Lung (tissue), 16 donors: ENCODE measurements around the gene FAM200B. TPM values are rescaled to one million over a fixed set of nuclear protein-coding genes. Genes with fewer than 3 reads are reported as not detected.

Experiments
- ATAC-seq: fragments of 200-7000 bp; cut with Tn5 transposase; one replicate; pipeline ENCODE4 v1.9.1; 2020; ENCODE audit warnings: moderate number of reproducible peaks; ENCODE audit not compliant: insufficient read depth, low FRiP score
- DNase-seq, 3 donors: peaks; one replicate each; pipeline ENCODE4 v3.0.0-alpha.2; 2013 to 2017
- H3K27ac ChIP-seq, 2 donors: one replicate each; pipeline ENCODE4 v1.5.1; 2013; ENCODE audit warnings: mild to moderate bottlenecking in 2 of 2, moderate library complexity in 2 of 2, control low read depth in 1 of 2, inconsistent platforms in 1 of 2, low read depth in 1 of 2, low read length in 1 of 2
- H3K27me3 ChIP-seq, 3 donors: one replicate each; pipeline ENCODE4 v1.5.1; 2013; ENCODE audit warnings: low read length in 2 of 3; ENCODE audit not compliant: control insufficient read depth in 3 of 3, insufficient read depth in 3 of 3
- H3K36me3 ChIP-seq, 4 donors: one replicate each; pipeline ENCODE4 v1.5.1; 2013; ENCODE audit warnings: low read length in 4 of 4, mild to moderate bottlenecking in 1 of 4, moderate library complexity in 1 of 4; ENCODE audit not compliant: control insufficient read depth in 4 of 4, insufficient read depth in 4 of 4
- H3K4me1 ChIP-seq, 5 donors: one replicate each; pipeline ENCODE4 v1.5.1; 2013; ENCODE audit warnings: low read length in 5 of 5, mild to moderate bottlenecking in 2 of 5, moderate library complexity in 1 of 5; ENCODE audit not compliant: control insufficient read depth in 5 of 5, insufficient read depth in 5 of 5
- H3K4me3 ChIP-seq: one replicate; pipeline ENCODE4 v1.5.1; 2013; ENCODE audit warnings: mild to moderate bottlenecking, control low read depth, moderate library complexity
- H3K9ac ChIP-seq, 2 donors: one replicate each; pipeline ENCODE4 v1.5.1; 2013; ENCODE audit warnings: low read length in 2 of 2, control low read depth in 1 of 2; ENCODE audit not compliant: insufficient read depth in 1 of 2
- H3K9me3 ChIP-seq, 4 donors: one replicate each; pipeline ENCODE4 v1.5.1; 2013; ENCODE audit warnings: low read length in 3 of 4, mild to moderate bottlenecking in 1 of 4, moderate library complexity in 1 of 4; ENCODE audit not compliant: control insufficient read depth in 4 of 4, insufficient read depth in 3 of 4
- CTCF ChIP-seq: IDR thresholded peaks from 2 replicates; pipeline ENCODE4 v1.5.1; 2012; ENCODE audit warnings: mild to moderate bottlenecking; ENCODE audit errors: control extremely low read depth, extremely low read depth
- WGBS, 2 donors: extraction: QIAGEN DNeasy Blood & Tissue Kit; methylation state at CpG; one replicate each; pipeline ENCODE4 v1.1.7; 2013; 5-methylcytosine and 5-hydroxymethylcytosine counted together
- long read RNA-seq, 5 donors: transcript quantifications; one replicate each; lab custom pipeline, GENCODE V29; 2026
- polyA plus RNA-seq, 2 donors: library from polyadenylated mRNA; stranded (reverse); fragments of 200-250 nt; gene quantifications; one replicate each; pipeline ENCODE4 v1.2.1, GENCODE V29; 2013
- total RNA-seq, 2 donors: library from RNA; depleted of rRNA in 1 of 2; stranded (reverse); fragments of >200 nt in 1 of 2; gene quantifications; one replicate each; pipeline ENCODE4 v1.2.1, GENCODE V29; 2014 to 2021
- donor health status: control.
- donor health status: control.
- donor health status: Bipolar disorder and iron deficiency.
- donor health status: healthy.
- donor health status: DM: yes; HTN: yes; CAD: no.

FAM200B gene
- 10 to 100 TPM; 19.3 to 27.3 TPM for total RNA-seq
- 10 to 100 TPM; 27.1 to 56.0 TPM for polyA plus RNA-seq
- long read RNA-seq, donor 1, full-length matches to known transcripts: 34 of 34 reads
- long read RNA-seq, donor 1, partial matches to known transcripts: 0 of 34 reads
- long read RNA-seq, donor 1, other reads (novel, unspliced or antisense): 0 of 34 reads
- long read RNA-seq, donor 2, full-length matches to known transcripts: 15 of 15 reads
- long read RNA-seq, donor 2, partial matches to known transcripts: 0 of 15 reads
- long read RNA-seq, donor 2, other reads (novel, unspliced or antisense): 0 of 15 reads
- long read RNA-seq, donor 3, full-length matches to known transcripts: 20 of 20 reads
- long read RNA-seq, donor 3, partial matches to known transcripts: 0 of 20 reads
- long read RNA-seq, donor 3, other reads (novel, unspliced or antisense): 0 of 20 reads
- long read RNA-seq, donor 4, full-length matches to known transcripts: 16 of 23 reads
- long read RNA-seq, donor 4, partial matches to known transcripts: 7 of 23 reads
- long read RNA-seq, donor 4, other reads (novel, unspliced or antisense): 0 of 23 reads
- long read RNA-seq, donor 5, full-length matches to known transcripts: 42 of 42 reads
- long read RNA-seq, donor 5, partial matches to known transcripts: 0 of 42 reads
- long read RNA-seq, donor 5, other reads (novel, unspliced or antisense): 0 of 42 reads

GRCh38 chr4:15681372-15682241 is at the start of gene FAM200B:
TSS of gene FAM200B (plus strand) at chr4:15681827. CDS start at chr4:15686978, 5,151 bp downstream.
- no peak for TF ChIP-seq CTCF
- Histone ChIP-seq H3K9me3 (no peaks in the 10 kb centered on the region), H3K27ac (peak within 1 kb of the TSS; percentile 80 to 94), H3K36me3 (peaks cover 0 to 9% (median 6%) of the 10 kb centered on the region in 4 donors), H3K27me3 (no peaks in the 10 kb centered on the region), H3K4me3 (peak within 1 kb of the TSS; percentile 71), H3K4me1 (peaks cover 0 to 32% (median 7%) of the 10 kb centered on the region in 5 donors), H3K9ac (peak within 1 kb of the TSS; percentile 98)
- WGBS, 2 donors: 0% methylated on average over 55 to 56 of the region's 56 CpGs
- DNase-seq: peak; percentile 99 to 100 (median 100)
- ATAC-seq: peak; percentile 95

GRCh38 chr4:15636818-15637217 is 44.8 kb upstream of the FAM200B start:
- 80 to 98% methylated on average over 1 of the region's 1 CpG for WGBS, 2 donors
- H3K36me3 ChIP-seq: peaks cover 5 to 27% (median 19%) of the 10 kb centered on the region in 4 donors

GRCh38 chr4:15638418-15638817 is 43.2 kb upstream of the FAM200B start:
- H3K4me1 ChIP-seq: no peaks in the 10 kb centered on the region
- TF ChIP-seq CTCF: no peak
- H3K27ac ChIP-seq: no peak overlapping the region
- H3K4me3 ChIP-seq: no peak overlapping the region
- no peak overlapping the region for H3K9ac ChIP-seq
- WGBS, 2 donors: 92 to 96% methylated on average over 6 of the region's 6 CpGs
- H3K27me3 ChIP-seq: no peaks in the 10 kb centered on the region
- peaks cover 5 to 23% (median 16%) of the 10 kb centered on the region in 4 donors for H3K36me3 ChIP-seq
- no peaks in the 10 kb centered on the region for H3K9me3 ChIP-seq
- DNase-seq (no peak), ATAC-seq (no peak)

More at GRCh38 chr4:15636818-15637217, 44.8 kb upstream of the FAM200B start:
- Histone ChIP-seq H3K4me3 (no peak overlapping the region), H3K27ac (no peak overlapping the region), H3K27me3 (no peaks in the 10 kb centered on the region), H3K4me1 (no peaks in the 10 kb centered on the region), H3K9me3 (no peaks in the 10 kb centered on the region), H3K9ac (no peak overlapping the region)
- TF ChIP-seq CTCF: no peak
- DNase-seq (no peak), ATAC-seq (no peak)
